ENCODE measurements around the gene ISOC2. TPM values are rescaled to one million over a fixed set of nuclear protein-coding genes. Genes with fewer than 3 reads are reported as not detected.
A peak's percentile ranks its signal among the peaks of the same experiment; 100 is the strongest.

The ISOC2 gene
- total and polyA plus RNA-seq, 9 of the 15 experiments (the other 6 are each of a cell fraction or from before 2014, with no cell fraction given) = 1.2 to 229 (median 58.3) TPM

DNA sequence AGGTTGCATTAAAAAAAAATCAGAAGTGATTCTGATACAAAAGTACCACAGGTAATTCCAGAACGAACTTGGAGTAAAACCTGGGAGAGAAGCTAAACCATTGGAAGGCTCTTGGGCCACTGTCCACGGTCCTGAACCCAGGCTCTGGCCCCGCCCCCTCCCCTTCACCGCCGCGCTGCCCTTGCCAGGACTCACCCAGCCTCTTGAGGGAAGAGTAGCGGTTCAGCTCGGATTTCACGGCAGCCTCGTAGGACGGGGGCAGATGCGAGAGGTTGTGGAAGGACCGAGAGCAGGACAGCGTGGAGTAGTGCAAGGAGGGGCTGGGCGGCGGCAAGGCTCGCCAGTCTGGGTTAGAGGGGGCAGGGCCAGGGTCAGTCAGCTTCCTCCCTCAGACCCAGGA, 24.0 kb downstream of the ISOC2 start (continued):
- TF ChIP-seq MYC (IDR thresholded peaks at IDR 0.05; ENCODE audit: low read depth, low read length) (no peak), MYC (CRISPR knock-in tag; IDR thresholded peaks at IDR 0.05; ENCODE audit: borderline replicate concordance, low read depth) (no peak), RUNX1 (IDR thresholded peaks at IDR 0.05; ENCODE audit: low read depth) (no peak), ZNF217 (CRISPR knock-in tag; IDR thresholded peaks at IDR 0.05) (no peak), TEAD1 (CRISPR knock-in tag; IDR thresholded peaks at IDR 0.05) (peak in 1 of 2 experiments; percentile 76; a peak in 1 of 4 replicates), ZNF785 (CRISPR knock-in tag; IDR thresholded peaks at IDR 0.05) (no peak), KDM5B (IDR thresholded peaks at IDR 0.05; ENCODE audit: insufficient replicate concordance, low read depth, low read length) (no peak), SIN3A (IDR thresholded peaks at IDR 0.05; ENCODE audit: borderline replicate concordance in 2 of 2, control insufficient read depth in 1 of 2, low read depth in 2 of 2, low read length in 2 of 2) (peak; percentile 55 to 65; a peak in 2 of 4 replicates), ZNF41 (CRISPR knock-in tag; conservative IDR thresholded peaks at IDR 0.05) (no peak), HDGF (IDR thresholded peaks at IDR 0.05) (no peak), ZBED1 (IDR thresholded peaks at IDR 0.05) (no peak), RFX1 (IDR thresholded peaks at IDR 0.05) (no peak), ZNF780A (CRISPR knock-in tag; IDR thresholded peaks at IDR 0.05) (no peak), MTA2 (IDR thresholded peaks at IDR 0.05; ENCODE audit: low read depth) (no peak), GABPA (tag; conservative IDR thresholded peaks at IDR 0.05; ENCODE audit: low read depth) (no peak), CSDE1 (IDR thresholded peaks at IDR 0.05) (no peak), NCOA1 (IDR thresholded peaks at IDR 0.05; ENCODE audit: low read depth) (peak; percentile 38; the same call in 1 of the 2 replicates), HDAC8 (tag; IDR thresholded peaks at IDR 0.05) (no peak), ZBTB1 (CRISPR knock-in tag; IDR thresholded peaks at IDR 0.05; ENCODE audit: borderline replicate concordance, low read depth) (no peak)
- TF ChIP-seq, protein P1, sequence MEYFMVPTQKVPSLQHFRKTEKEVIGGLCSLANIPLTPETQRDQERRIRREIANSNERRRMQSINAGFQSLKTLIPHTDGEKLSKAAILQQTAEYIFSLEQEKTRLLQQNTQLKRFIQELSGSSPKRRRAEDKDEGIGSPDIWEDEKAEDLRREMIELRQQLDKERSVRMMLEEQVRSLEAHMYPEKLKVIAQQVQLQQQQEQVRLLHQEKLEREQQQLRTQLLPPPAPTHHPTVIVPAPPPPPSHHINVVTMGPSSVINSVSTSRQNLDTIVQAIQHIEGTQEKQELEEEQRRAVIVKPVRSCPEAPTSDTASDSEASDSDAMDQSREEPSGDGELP (CRISPR knock-in tag; IDR thresholded peaks at IDR 0.05; ENCODE audit: borderline replicate concordance) = peak; percentile 78
- TF ChIP-seq, protein P2, sequence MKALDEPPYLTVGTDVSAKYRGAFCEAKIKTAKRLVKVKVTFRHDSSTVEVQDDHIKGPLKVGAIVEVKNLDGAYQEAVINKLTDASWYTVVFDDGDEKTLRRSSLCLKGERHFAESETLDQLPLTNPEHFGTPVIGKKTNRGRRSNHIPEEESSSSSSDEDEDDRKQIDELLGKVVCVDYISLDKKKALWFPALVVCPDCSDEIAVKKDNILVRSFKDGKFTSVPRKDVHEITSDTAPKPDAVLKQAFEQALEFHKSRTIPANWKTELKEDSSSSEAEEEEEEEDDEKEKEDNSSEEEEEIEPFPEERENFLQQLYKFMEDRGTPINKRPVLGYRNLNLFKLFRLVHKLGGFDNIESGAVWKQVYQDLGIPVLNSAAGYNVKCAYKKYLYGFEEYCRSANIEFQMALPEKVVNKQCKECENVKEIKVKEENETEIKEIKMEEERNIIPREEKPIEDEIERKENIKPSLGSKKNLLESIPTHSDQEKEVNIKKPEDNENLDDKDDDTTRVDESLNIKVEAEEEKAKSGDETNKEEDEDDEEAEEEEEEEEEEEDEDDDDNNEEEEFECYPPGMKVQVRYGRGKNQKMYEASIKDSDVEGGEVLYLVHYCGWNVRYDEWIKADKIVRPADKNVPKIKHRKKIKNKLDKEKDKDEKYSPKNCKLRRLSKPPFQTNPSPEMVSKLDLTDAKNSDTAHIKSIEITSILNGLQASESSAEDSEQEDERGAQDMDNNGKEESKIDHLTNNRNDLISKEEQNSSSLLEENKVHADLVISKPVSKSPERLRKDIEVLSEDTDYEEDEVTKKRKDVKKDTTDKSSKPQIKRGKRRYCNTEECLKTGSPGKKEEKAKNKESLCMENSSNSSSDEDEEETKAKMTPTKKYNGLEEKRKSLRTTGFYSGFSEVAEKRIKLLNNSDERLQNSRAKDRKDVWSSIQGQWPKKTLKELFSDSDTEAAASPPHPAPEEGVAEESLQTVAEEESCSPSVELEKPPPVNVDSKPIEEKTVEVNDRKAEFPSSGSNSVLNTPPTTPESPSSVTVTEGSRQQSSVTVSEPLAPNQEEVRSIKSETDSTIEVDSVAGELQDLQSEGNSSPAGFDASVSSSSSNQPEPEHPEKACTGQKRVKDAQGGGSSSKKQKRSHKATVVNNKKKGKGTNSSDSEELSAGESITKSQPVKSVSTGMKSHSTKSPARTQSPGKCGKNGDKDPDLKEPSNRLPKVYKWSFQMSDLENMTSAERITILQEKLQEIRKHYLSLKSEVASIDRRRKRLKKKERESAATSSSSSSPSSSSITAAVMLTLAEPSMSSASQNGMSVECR (CRISPR knock-in tag; IDR thresholded peaks at IDR 0.05) = peak; percentile 83
- TF ChIP-seq, protein P3, sequence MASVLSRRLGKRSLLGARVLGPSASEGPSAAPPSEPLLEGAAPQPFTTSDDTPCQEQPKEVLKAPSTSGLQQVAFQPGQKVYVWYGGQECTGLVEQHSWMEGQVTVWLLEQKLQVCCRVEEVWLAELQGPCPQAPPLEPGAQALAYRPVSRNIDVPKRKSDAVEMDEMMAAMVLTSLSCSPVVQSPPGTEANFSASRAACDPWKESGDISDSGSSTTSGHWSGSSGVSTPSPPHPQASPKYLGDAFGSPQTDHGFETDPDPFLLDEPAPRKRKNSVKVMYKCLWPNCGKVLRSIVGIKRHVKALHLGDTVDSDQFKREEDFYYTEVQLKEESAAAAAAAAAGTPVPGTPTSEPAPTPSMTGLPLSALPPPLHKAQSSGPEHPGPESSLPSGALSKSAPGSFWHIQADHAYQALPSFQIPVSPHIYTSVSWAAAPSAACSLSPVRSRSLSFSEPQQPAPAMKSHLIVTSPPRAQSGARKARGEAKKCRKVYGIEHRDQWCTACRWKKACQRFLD (CRISPR knock-in tag; IDR thresholded peaks at IDR 0.05) = peak; percentile 80
- TF ChIP-seq, protein P4, sequence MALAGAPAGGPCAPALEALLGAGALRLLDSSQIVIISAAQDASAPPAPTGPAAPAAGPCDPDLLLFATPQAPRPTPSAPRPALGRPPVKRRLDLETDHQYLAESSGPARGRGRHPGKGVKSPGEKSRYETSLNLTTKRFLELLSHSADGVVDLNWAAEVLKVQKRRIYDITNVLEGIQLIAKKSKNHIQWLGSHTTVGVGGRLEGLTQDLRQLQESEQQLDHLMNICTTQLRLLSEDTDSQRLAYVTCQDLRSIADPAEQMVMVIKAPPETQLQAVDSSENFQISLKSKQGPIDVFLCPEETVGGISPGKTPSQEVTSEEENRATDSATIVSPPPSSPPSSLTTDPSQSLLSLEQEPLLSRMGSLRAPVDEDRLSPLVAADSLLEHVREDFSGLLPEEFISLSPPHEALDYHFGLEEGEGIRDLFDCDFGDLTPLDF (CRISPR knock-in tag; IDR thresholded peaks at IDR 0.05) = no peak
